HepG2 (cell line): ENCODE data around the gene SRSF6. TPM values are rescaled to one million over a fixed set of nuclear protein-coding genes. Genes with fewer than 3 reads are reported as not detected.

Experiments
- EED ChIP-seq: sonication (generic); formaldehyde crosslinking; IDR thresholded peaks from 2 replicates; pipeline ENCODE4 v1.5.0; 2020; ENCODE audit warnings: mild to moderate bottlenecking, missing genetic modification reagents
- ETV5 ChIP-seq: IDR thresholded peaks from 2 replicates; pipeline ENCODE4 v1.6.1; 2018; ENCODE audit warnings: missing biosample characterization, missing genetic modification reagents, inconsistent platforms, borderline replicate concordance
- KMT2A ChIP-seq: sonication (generic); formaldehyde crosslinking; IDR thresholded peaks from 2 replicates; pipeline ENCODE4 v1.4.0; 2020; ENCODE audit warnings: missing genetic modification reagents
- RBFOX2 ChIP-seq: fragments of 200-400 bp; formaldehyde crosslinking; IDR thresholded peaks from 2 replicates; pipeline ENCODE4 v1.6.1; 2017; ENCODE audit warnings: low read depth, mild to moderate bottlenecking, low read length
- ZFP36 ChIP-seq: fragments of 150-350 bp; IDR thresholded peaks from 2 replicates; pipeline ENCODE4 v1.6.1; 2018; ENCODE audit warnings: borderline replicate concordance, low read length, low read depth; ENCODE audit not compliant: partially characterized antibody
- ZFP37 ChIP-seq: sonication (generic); formaldehyde crosslinking; IDR thresholded peaks from 2 replicates; pipeline ENCODE4 v1.4.0; 2020; ENCODE audit warnings: missing genetic modification reagents, borderline replicate concordance
- ZNF282 ChIP-seq: fragments of 450-650 bp; IDR thresholded peaks from 2 replicates; pipeline ENCODE4 v1.6.1; 2018; ENCODE audit not compliant: partially characterized antibody
- ZNF615 ChIP-seq: sonication (generic); formaldehyde crosslinking; IDR thresholded peaks from 2 replicates; pipeline ENCODE4 v1.5.0; 2020; ENCODE audit warnings: mild to moderate bottlenecking, missing genetic modification reagents, borderline replicate concordance
- ZNF616 ChIP-seq: sonication (generic); formaldehyde crosslinking; IDR thresholded peaks from 2 replicates; pipeline ENCODE4 v1.5.0; 2020; ENCODE audit warnings: low read depth, mild to moderate bottlenecking, missing genetic modification reagents
- polyA plus RNA-seq, 8 experiments: library from polyadenylated mRNA; depleted of rRNA in 3 of 8; stranded (reverse) in 7 of 8; unstranded in 1 of 8; fragments of >200 nt; fragmentation: Illumina TruSeq in 4 of 8; extraction: Trizol in 4 of 8; gene quantifications; 2 replicates each; pipeline versions ENCODE4 v1.2.1 to v1.2.3, GENCODE V29; 2011 to 2016; ENCODE audit warnings: low read depth in 4 of 8, missing spikeins in 1 of 8, mixed read lengths in 1 of 8; ENCODE audit not compliant: insufficient read depth in 1 of 8
- total RNA-seq, 5 experiments: library from RNA; depleted of rRNA; stranded (reverse); fragments of >200 nt; fragmentation: Illumina TruSeq; extraction: Trizol; gene quantifications; 2 replicates each; pipeline ENCODE4 v1.2.3, GENCODE V29; 2016; ENCODE audit warnings: low read depth in 1 of 5
- TF ChIP-seq, protein P1 (sequence below): sonication (generic); formaldehyde crosslinking; IDR thresholded peaks from 2 replicates; pipeline ENCODE4 v1.4.0; 2020; ENCODE audit warnings: missing genetic modification reagents, borderline replicate concordance

SRSF6 gene
- total and polyA plus RNA-seq, 2 of the 13 experiments (the other 11 are each of a cell fraction or from before 2014, with no cell fraction given), result 156 to 194 TPM

DNA sequence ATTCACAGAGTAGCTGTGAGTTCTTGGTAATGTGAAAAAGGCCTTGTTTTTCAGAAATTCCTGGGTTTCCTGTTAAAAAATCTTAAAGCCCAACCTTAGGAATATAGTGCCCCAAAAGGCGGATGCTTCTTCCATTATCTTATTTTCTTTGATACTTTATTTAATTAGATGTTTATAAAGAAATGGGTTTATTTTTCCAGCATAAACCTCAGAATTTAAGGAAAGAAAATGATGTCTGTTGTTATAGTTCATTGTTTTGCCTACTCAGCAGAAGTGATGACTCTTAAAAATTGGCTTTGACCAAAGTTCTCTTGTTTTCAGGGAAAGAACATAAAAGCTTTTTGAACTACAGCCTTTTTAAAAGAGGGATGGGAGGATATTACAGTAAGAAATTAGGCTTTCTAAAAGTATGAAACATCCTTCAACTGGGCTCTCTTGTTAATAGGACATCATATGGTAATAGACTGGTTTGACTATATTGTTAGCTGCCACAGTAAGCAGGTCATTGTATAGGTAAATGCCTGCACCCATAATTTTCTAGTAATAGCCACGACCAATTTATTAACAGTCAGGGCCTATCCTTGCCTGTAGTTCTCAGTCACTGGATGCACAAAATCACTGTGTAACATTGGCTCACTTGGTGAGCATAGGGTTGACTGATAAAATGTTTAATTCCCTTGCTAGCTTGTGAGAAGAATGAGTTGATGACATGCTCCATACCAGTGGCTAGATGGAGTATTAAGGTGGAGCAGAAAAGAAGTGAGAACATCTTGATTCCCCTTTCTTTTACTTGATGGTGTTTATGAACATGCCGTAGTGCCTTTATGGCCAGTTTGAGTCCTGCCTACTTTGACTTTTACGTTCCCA, 5.2 kb downstream of the SRSF6 start (continued):
- TF ChIP-seq ZNF616 (no peak), ZNF615 (CRISPR knock-in tag) (no peak), ETV5 (no peak), KMT2A (CRISPR knock-in tag) (no peak), ZFP37 (no peak), RBFOX2 (peak; percentile 67), ZFP36 (peak; percentile 6), EED (CRISPR knock-in tag) (no peak), ZNF282 (no peak)
- TF ChIP-seq, protein P1, sequence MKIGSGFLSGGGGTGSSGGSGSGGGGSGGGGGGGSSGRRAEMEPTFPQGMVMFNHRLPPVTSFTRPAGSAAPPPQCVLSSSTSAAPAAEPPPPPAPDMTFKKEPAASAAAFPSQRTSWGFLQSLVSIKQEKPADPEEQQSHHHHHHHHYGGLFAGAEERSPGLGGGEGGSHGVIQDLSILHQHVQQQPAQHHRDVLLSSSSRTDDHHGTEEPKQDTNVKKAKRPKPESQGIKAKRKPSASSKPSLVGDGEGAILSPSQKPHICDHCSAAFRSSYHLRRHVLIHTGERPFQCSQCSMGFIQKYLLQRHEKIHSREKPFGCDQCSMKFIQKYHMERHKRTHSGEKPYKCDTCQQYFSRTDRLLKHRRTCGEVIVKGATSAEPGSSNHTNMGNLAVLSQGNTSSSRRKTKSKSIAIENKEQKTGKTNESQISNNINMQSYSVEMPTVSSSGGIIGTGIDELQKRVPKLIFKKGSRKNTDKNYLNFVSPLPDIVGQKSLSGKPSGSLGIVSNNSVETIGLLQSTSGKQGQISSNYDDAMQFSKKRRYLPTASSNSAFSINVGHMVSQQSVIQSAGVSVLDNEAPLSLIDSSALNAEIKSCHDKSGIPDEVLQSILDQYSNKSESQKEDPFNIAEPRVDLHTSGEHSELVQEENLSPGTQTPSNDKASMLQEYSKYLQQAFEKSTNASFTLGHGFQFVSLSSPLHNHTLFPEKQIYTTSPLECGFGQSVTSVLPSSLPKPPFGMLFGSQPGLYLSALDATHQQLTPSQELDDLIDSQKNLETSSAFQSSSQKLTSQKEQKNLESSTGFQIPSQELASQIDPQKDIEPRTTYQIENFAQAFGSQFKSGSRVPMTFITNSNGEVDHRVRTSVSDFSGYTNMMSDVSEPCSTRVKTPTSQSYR (CRISPR knock-in tag), result no peak
